Measurements from ENCODE around the gene ANKRD27.
"Not testable (repeated sequence)": the region's sequence is repeated elsewhere in the genome, so short reads cannot be mapped to it uniquely, and the experiment has no call there.

Gene ANKRD27

GRCh38 chr19:32674931-32675719, at the start of gene ANKRD27:
Gene ANKRD27, minus strand, starts transcription at chr19:32675180. Its CDS starts 16,165 bp downstream, at chr19:32659015.
- peak; percentile 99 for DNase-seq

GRCh38 chr19:32720936-32721250, 45.9 kb upstream of the ANKRD27 start:
- DNase-seq: no peak

GRCh38 chr19:32720216-32720935, 45.4 kb upstream of the ANKRD27 start:
- DNase-seq: no peak

GRCh38 chr19:32719611-32720059, 44.7 kb upstream of the ANKRD27 start, which contains the start of gene TDRD12:
Gene TDRD12, plus strand, starts transcription at chr19:32719767. Its CDS starts 306 bp downstream, at chr19:32720073.
- no peak for DNase-seq

- no peak for DNase-seq
Observed at GRCh38 chr19:32718286-32718685, 43.3 kb upstream of the ANKRD27 start.

- DNase-seq: no peak
Observed at GRCh38 chr19:32717496-32717895, 42.5 kb upstream of the ANKRD27 start.

GRCh38 chr19:32716203-32716602, 41.2 kb upstream of the ANKRD27 start:
- not testable (repeated sequence) for DNase-seq

GRCh38 chr19:32711747-32712146, 36.8 kb upstream of the ANKRD27 start:
- no peak for DNase-seq

- DNase-seq: no peak
Observed at GRCh38 chr19:32709032-32709431, 34.1 kb upstream of the ANKRD27 start.

GRCh38 chr19:32708457-32708856, 33.5 kb upstream of the ANKRD27 start:
- no peak for DNase-seq

GRCh38 chr19:32704006-32704405, 29.0 kb upstream of the ANKRD27 start:
- not testable (repeated sequence) for DNase-seq

- DNase-seq: peak; percentile 92
Observed at GRCh38 chr19:32702010-32702409, 27.0 kb upstream of the ANKRD27 start.

- not testable (repeated sequence) for DNase-seq
Observed at GRCh38 chr19:32700129-32700528, 25.1 kb upstream of the ANKRD27 start.

GRCh38 chr19:32696771-32697170, 21.8 kb upstream of the ANKRD27 start:
- not testable (repeated sequence) for DNase-seq

GRCh38 chr19:32695506-32695905, 20.5 kb upstream of the ANKRD27 start:
- DNase-seq: not testable (repeated sequence)

- DNase-seq: not testable (repeated sequence)
Observed at GRCh38 chr19:32694851-32695250, 19.9 kb upstream of the ANKRD27 start.

- not testable (repeated sequence) for DNase-seq
Observed at GRCh38 chr19:32694316-32694715, 19.3 kb upstream of the ANKRD27 start.

- not testable (repeated sequence) for DNase-seq
Observed at GRCh38 chr19:32693151-32694108, 18.4 kb upstream of the ANKRD27 start.

- no peak for DNase-seq
Observed at GRCh38 chr19:32692727-32693061, 17.7 kb upstream of the ANKRD27 start.

- DNase-seq: peak; percentile 76
Observed at GRCh38 chr19:32691952-32692726, 17.2 kb upstream of the ANKRD27 start.

GRCh38 chr19:32691291-32691951, 16.4 kb upstream of the ANKRD27 start, which contains the start of gene NUDT19:
Gene NUDT19, plus strand, starts transcription at chr19:32691821. Its CDS starts 140 bp downstream, at chr19:32691961.
- DNase-seq: peak; percentile 86
